GM04504 (cell line): ENCODE results near the gene GCNT1.

Source experiments
- DNase-seq: peaks from one replicate; pipeline ENCODE4 v3.0.0-alpha.2; 2012; ENCODE audit warnings: low read depth

Gene GCNT1

DNA sequence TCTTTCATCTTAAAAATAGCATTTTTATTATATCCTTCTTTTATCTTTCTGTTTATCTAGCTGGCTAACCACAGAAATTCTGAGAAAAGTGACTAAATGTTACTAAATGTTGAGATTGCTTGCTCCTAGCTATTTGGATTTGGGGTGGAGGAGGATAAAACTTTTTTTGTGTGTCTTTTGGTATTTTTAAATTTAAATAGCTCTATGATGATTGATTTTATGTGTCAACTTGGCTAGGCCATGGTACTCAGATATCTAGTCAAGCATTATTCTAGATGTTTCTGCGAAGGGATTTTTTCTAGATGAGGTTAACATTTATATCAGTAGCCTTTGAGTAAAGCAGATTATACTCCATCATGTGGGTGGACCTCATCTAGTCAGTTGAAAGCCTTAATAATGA, 75.0 kb downstream of the GCNT1 start:
- DNase-seq, result no peak

DNA sequence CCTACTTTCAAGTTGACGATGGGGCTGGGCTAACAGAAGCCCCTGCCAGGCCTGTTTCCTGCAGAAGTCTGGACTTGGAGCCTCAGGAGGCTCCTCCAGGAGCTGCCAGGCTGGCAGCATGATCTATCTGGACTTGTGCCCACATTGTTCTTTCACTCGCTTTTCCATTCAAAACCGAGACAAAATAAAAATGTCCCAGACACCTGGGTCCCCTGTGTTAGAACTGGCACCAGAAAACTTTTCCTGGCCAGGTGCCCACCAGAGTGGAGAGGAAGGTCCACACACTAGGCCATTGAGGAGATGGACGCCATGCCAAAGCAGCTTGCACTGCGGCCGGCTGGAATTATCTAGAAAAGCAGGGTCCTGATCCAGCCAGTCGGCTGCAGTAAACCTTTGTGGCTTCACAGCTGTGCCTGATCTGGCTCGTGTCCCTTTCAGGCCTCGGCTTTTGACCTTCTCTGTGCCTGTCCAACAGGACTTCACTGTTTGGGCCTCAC, 78.2 kb downstream of the GCNT1 start:
- no peak for DNase-seq

DNA sequence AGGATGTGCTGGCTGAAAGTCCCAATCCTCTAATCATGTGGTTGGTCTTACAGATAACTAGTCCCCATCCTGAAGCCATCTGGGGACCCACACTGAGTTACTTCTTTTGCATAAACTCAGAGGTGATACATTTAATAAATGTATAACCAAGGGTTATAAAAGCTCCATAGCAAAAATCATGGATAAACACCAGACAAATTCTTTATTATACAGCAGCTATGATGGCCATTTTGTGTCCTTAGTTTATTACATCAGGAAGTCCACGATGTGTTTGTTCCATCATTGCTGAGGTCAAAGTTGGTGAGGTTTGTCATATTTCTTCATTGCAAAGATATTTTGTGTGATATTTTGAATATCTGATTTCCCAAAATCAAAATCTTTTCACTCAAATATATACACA, 80.2 kb downstream of the GCNT1 start:
- no peak for DNase-seq

DNA sequence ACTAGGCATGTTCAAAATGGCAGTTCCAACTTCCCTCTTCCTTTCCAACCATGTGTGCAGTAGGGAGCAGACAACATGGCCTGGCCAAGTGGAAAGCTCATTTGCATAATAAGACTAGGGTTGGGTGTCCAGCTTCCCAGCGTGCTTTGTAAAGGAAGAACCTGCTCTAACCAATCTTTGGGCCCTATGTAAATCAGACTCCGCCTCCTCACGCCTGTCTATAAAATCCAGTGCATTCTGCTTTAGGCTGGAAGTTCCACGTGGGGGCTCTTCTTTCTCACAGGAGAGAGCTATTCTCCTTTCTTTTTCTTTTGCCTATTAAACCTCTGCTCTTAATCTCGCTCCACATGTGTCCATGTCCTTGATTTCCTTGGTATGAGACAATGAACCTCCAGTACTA, 83.4 kb downstream of the GCNT1 start:
- DNase-seq, result no peak

DNA sequence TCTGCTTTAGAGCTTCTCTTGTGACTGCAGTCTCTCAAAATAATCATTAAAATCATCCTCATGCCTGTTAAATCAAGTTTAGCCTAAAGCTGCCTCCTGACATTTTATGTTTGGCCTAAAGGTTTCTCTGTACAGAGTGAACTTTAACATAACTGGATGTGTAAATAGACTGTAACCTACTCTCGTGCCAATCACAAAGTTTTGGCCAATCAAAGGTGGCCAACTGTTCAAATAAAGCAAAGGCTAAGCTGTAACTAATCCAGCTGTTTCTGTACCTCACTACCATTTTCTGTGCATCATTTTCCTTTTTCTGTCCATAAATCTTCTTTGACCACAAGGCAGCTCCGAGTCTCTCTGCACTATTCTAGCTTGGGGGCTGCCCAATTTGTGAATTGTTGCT, 86.2 kb downstream of the GCNT1 start:
- DNase-seq, result no peak

DNA sequence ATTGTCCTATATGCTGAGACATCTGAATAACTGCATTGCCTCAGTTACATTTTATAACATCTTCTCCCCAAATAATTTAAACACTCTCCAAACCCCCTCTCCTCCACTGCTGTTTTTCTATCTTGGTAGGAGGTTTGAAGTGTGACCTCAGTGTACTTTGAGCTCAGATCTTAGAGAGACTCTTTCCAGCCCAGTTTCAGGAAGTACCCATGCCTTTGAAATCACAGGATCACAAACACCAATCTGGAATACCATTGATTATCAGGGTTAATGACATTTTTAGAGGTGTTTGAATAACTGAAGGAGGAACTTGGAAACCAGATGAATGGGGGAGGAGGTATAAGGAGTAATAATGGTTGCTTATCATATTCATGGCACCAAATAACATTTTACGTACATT, 93.2 kb downstream of the GCNT1 start:
- DNase-seq, result no peak

DNA sequence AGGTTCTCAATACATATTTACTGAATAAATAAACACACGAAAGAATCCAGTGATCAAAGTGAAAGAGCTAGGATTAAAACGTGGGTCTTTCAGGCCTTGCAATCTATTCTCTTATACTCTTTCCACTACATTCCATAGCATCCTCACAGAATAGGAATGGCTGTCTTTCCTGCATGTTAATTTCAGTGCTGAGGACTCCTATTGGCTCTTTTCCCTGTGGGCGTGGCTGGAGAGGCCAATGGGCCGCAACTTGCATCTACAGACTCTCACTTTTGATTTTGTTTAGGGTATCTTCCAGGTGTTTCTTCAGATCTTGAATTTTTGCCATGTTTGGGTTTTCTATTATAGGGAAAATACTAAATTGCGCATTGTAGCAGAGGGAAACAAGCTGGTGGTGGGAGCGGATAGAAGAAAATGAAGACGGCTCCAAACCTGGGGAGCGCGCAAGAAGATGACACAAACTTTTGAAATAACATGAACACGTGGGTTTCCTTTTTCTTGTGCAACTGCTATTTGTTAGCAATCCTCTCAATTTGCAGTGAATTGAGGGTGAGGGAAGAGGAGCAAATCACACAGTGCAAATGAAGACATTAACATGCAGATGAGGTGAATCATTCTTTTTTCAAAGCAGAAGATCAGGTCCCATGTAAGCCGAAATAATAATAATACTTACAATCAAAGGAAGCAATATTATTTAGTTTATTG, 93.9 kb downstream of the GCNT1 start:
- DNase-seq, result no peak

DNA sequence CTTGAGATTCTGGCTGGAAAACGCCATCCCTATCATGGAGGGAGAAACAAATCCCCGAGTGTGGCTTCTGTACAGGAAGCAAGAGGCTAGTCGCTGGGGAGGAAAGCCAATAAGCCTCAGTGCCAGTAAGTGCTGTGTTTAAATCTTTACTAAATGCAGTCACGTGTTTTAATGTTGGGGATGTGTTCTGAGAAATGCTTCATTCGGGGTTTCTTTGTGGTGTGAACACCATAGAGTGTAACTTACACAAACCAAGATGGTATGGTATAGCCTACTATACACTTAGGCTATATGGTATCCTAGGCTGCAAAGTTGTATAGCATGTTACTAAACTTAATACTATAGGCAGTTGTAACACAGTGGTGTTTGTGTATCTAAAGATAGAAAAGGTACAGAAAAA, 94.7 kb downstream of the GCNT1 start:
- DNase-seq, result no peak
